Testis (tissue), 3 donors: ENCODE results near the gene GLOD5. TPM values are rescaled to one million over a fixed set of nuclear protein-coding genes. Genes with fewer than 3 reads are reported as not detected.

Source experiments
- DNase-seq: peaks from one replicate; pipeline ENCODE4 v3.0.0-alpha.2; 2019
- H3K27ac ChIP-seq, 2 donors: fragments of 200-600 bp; sonication (generic); one replicate each; pipeline ENCODE4 v1.5.1; 2019
- H3K27me3 ChIP-seq: fragments of 200-600 bp; sonication (generic); one replicate; pipeline ENCODE4 v1.5.1; 2019
- H3K36me3 ChIP-seq: fragments of 200-600 bp; sonication (generic); one replicate; pipeline ENCODE4 v1.5.1; 2017; ENCODE audit warnings: low read depth; ENCODE audit errors: missing control alignments
- H3K4me1 ChIP-seq: fragments of 200-600 bp; sonication (generic); one replicate; pipeline ENCODE4 v1.5.1; 2019
- H3K4me3 ChIP-seq, 2 donors: fragments of 200-600 bp; sonication (generic); one replicate each; pipeline ENCODE4 v1.5.1; 2017 to 2019
- H3K9me3 ChIP-seq: fragments of 200-600 bp; sonication (generic); one replicate; pipeline ENCODE4 v1.5.1; 2017
- POLR2A ChIP-seq: fragments of 450-650 bp; IDR thresholded peaks from one replicate; pipeline ENCODE4 v1.6.1; 2017; ENCODE audit warnings: antibody characterized with exemption, mild to moderate bottlenecking, moderate library complexity
- WGBS, 2 donors: methylation state at CpG; one replicate each; pipeline ENCODE4 v1.1.5; 2018; 5-methylcytosine and 5-hydroxymethylcytosine counted together
- intact Hi-C: fragments of 100-400 bp; cut with DNase I; formaldehyde crosslinking; loops from one replicate; pipeline ENCODE4 v1.15.1; 2023; ENCODE audit warnings: low total_unique reads
- polyA plus RNA-seq: library from polyadenylated mRNA; stranded (reverse); fragments of 350-450 nt; fragmentation: Illumina TruSeq; extraction: RNeasy Lipid Tissue Mini Kit (QIAGEN cat#74804); gene quantifications from one replicate; pipeline ENCODE4 v1.2.3, GENCODE V29; 2014; ENCODE audit warnings: low read depth, low replicate concordance; ENCODE audit not compliant: insufficient read depth
- total RNA-seq, 2 donors: library from RNA; depleted of rRNA; stranded (reverse); fragments of >200 nt; gene quantifications; one replicate each; pipeline ENCODE4 v1.2.3, GENCODE V29; 2016
- TF ChIP-seq, protein P1 (sequence below), 3 experiments: fragments of 450-650 bp in 2 of 3; fragments of 200-600 bp in 1 of 3; sonication (generic) in 1 of 3; IDR thresholded peaks; one replicate each; pipeline ENCODE4 v1.5.1; 2016 to 2019; ENCODE audit warnings: antibody characterized with exemption in 3 of 3, mild to moderate bottlenecking in 2 of 3, moderate library complexity in 1 of 3

The GLOD5 gene
- total and polyA plus RNA-seq, 3 donors from 2014 or later: 0.83 TPM; not detected in 2

DNA sequence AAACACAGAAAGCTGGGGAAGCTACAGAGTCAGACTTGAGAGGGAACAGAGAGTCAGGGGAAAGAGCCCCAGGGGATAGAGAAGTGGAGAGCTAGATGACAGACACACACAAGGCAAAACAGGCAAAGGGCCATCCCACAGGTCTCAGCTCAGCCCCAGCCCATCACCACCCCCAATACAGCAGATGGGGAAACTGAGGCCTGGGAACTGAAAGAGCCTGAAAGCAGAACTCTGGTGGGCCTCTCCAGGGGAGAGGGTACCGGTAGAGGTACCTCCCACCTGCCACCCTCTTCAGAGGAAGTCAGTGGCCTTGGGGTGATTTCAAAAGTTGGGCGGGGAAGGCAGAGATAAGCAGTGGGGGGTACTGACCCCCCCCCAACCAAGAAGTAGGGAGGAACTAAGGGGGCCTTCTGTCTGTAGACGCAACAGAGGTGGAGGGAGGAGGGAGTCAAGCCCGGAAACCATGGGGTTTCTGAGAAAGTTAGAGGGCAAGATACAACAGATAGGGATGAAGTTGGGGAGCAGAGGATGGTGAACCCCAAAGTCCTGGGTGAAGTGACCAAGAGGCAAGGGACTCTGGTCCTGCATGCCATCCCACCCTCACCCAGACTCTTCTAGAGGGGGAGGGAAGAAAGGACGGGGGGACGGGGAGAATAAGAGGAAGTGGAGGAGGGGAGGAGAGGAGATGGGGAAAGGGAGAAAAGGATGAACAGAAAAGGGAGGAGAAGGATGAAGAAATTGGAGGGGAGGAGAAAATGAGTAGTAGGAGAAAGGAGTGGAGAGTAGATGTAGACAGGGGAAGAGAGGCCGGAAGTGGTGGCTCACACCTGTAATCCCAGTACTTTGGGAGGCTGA lies 28.0 kb downstream of the GLOD5 start:
- Histone ChIP-seq H3K36me3 (no peaks in the 10 kb centered on the region), H3K27me3 (no peaks in the 10 kb centered on the region), H3K9me3 (no peaks in the 10 kb centered on the region), H3K4me1 (no peaks in the 10 kb centered on the region), H3K4me3 (no peak overlapping the region), H3K27ac (no peak overlapping the region)
- intact Hi-C loops: no loop called here
- TF ChIP-seq POLR2A: no peak
- TF ChIP-seq, protein P1, sequence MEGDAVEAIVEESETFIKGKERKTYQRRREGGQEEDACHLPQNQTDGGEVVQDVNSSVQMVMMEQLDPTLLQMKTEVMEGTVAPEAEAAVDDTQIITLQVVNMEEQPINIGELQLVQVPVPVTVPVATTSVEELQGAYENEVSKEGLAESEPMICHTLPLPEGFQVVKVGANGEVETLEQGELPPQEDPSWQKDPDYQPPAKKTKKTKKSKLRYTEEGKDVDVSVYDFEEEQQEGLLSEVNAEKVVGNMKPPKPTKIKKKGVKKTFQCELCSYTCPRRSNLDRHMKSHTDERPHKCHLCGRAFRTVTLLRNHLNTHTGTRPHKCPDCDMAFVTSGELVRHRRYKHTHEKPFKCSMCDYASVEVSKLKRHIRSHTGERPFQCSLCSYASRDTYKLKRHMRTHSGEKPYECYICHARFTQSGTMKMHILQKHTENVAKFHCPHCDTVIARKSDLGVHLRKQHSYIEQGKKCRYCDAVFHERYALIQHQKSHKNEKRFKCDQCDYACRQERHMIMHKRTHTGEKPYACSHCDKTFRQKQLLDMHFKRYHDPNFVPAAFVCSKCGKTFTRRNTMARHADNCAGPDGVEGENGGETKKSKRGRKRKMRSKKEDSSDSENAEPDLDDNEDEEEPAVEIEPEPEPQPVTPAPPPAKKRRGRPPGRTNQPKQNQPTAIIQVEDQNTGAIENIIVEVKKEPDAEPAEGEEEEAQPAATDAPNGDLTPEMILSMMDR (IDR thresholded peaks at IDR 0.05): no peak
- DNase-seq: no peak
- 60 to 65% methylated on average over 5 to 7 of the region's 7 CpGs for WGBS, 2 donors

DNA sequence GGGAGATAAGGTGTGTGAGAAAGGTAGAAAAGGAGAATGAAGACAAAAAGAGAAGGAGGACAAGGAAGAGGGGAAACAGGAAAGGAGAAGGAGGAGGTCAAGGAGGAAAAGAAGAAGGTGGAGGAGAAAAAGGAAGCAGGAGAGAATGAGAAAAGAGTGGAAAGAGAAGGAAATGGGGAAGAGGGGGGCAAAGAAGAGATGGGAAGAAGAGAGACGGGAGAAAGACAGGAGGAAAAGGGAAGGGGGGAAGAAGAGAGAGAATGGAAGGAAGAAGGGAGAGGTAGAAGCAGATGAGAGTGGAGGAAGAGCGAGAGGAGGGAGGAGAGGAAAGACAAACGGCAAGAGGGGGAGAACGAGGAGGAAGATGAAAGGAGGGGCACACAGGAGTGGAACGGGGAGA lies 28.9 kb downstream of the GLOD5 start:
- H3K4me1 ChIP-seq: no peaks in the 10 kb centered on the region
- no peaks in the 10 kb centered on the region for H3K27me3 ChIP-seq
- DNase-seq: no peak
- WGBS, 2 donors: 61 to 71% methylated on average over 5 of the region's 5 CpGs
- intact Hi-C loops: no loop called here
- no peak for TF ChIP-seq POLR2A
- TF ChIP-seq, protein P1 (IDR thresholded peaks at IDR 0.05): no peak
- H3K4me3 ChIP-seq: no peak overlapping the region
- H3K36me3 ChIP-seq: no peaks in the 10 kb centered on the region
- H3K9me3 ChIP-seq: no peaks in the 10 kb centered on the region
- H3K27ac ChIP-seq: no peak overlapping the region

DNA sequence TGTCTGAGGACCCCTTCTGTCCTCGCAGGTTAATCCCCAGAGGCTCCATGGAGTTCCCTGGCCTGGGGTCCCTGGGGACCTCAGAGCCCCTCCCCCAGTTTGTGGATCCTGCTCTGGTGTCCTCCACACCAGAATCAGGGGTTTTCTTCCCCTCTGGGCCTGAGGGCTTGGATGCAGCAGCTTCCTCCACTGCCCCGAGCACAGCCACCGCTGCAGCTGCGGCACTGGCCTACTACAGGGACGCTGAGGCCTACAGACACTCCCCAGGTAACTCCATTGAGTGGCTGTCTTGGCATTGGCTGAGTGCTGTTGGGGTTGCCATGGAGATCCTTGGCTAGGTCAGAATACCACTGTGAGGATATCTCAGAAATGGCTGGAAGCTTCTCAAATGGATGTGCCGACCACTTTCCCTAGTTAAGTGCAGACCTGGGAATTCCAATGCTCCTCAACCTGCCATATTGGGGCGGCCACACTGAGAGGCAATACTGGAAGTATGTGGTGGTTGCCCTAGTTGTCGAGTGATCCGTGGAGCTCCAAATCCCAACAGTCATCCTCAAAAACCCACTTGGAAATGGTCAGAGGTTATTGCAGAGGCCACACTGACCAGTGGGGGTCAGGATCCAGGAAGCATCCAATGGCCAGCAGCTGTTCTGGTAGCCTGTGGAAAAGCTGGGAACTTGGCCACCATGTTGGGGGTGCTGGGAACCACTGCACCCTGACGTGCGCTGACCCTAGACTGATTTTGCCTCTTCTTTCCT lies 29.7 kb downstream of the GLOD5 start:
- 51 to 90% methylated on average over 2 to 9 of the region's 11 CpGs for WGBS, 2 donors
- intact Hi-C loops: no loop called here
- no peak overlapping the region for H3K27ac ChIP-seq
- H3K9me3 ChIP-seq: no peaks in the 10 kb centered on the region
- H3K27me3 ChIP-seq: no peaks in the 10 kb centered on the region
- no peaks in the 10 kb centered on the region for H3K4me1 ChIP-seq
- H3K4me3 ChIP-seq: no peak overlapping the region
- DNase-seq: no peak
- no peak for TF ChIP-seq POLR2A
- TF ChIP-seq, protein P1 (IDR thresholded peaks at IDR 0.05): no peak
- no peaks in the 10 kb centered on the region for H3K36me3 ChIP-seq

DNA sequence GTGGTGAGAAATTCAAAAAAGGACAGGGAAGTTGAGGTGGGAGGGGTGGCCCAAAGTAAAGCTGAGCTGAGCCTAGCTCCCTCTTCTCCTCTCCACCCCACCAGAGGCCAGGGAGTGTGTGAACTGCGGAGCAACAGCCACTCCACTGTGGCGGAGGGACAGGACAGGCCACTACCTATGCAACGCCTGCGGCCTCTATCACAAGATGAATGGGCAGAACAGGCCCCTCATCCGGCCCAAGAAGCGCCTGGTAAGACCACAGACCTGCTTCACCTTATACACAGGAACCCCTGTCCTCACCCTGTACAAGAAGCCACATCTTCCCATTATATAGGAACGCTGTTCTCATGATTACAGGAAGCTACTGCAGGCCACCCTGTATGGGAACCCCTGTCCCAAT lies 30.7 kb downstream of the GLOD5 start:
- no peak for TF ChIP-seq POLR2A
- TF ChIP-seq, protein P1 (IDR thresholded peaks at IDR 0.05): no peak
- DNase-seq: no peak
- Histone ChIP-seq H3K9me3 (no peaks in the 10 kb centered on the region), H3K4me1 (no peaks in the 10 kb centered on the region), H3K4me3 (no peak overlapping the region), H3K27ac (no peak overlapping the region), H3K27me3 (no peaks in the 10 kb centered on the region), H3K36me3 (no peaks in the 10 kb centered on the region)
- 93 to 94% methylated on average over 3 to 5 of the region's 7 CpGs for WGBS, 2 donors
- intact Hi-C loops: no loop called here
